ENCODE measurements around the gene IGSF9B. TPM values are rescaled to one million over a fixed set of nuclear protein-coding genes. Genes with fewer than 3 reads are reported as not detected.

IGSF9B gene
- polyA plus RNA-seq, 6 donors from 2014 or later = not detected

- H3K4me3 Mint-ChIP-seq = peak overlapping the region in 1 of 8 donors; percentile 25
Measured at GRCh38 chr11:133980665-133981064, 23.9 kb upstream of the IGSF9B start.

GRCh38 chr11:133978794-133979193, 22.0 kb upstream of the IGSF9B start:
- Mint-ChIP-seq H3K27me3 (peaks cover 14 to 49% (median 19%) of the 10 kb centered on the region in 3 donors), H3K9me3 (no peaks in the 10 kb centered on the region), H3K4me1 (no peaks in the 10 kb centered on the region), H3K27ac (no peak overlapping the region), H3K4me3 (no peak overlapping the region), H3K36me3 (no peaks in the 10 kb centered on the region)
- no peak for DNase-seq
- no peak for ATAC-seq (ENCODE audit: low read depth in 2 of 2)

More at GRCh38 chr11:133980665-133981064, 23.9 kb upstream of the IGSF9B start:
- Mint-ChIP-seq H3K27ac (no peak overlapping the region), H3K4me1 (no peaks in the 10 kb centered on the region), H3K27me3 (peaks cover 15 to 37% (median 19%) of the 10 kb centered on the region in 3 donors), H3K9me3 (no peaks in the 10 kb centered on the region), H3K36me3 (no peaks in the 10 kb centered on the region)
- no peak for ATAC-seq (ENCODE audit: low read depth in 2 of 2)
- no peak for DNase-seq

DNA sequence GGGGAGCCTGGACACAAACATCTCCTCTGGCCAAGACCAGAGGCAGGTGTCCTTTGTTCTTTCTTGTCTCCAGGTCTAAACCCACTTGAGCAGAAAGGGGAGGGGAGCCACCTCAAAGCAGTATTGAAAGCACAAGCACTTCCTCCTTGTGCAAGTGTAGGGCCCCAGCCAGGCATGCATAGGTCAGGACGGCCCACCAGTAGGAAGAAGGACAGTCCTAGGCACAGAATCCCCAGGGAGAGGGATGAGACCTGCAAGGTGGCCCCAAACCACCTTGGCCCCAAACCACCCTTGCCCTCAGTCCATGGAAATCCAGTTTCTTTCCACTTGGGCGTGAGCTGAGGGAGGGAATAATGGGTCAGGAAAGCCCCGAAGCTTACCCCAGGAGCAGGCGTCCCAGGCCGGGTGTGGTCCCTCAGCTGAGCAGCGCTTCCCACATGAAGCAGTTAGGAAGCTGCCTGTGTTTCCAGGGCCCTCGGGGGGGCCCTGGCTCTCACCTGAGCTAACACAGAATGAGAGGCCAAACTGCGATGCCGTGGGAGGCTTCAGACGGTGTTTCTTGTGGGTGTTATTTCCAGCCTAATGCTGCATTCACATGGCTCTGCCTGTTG, 20.4 kb upstream of the IGSF9B start:
- no peaks in the 10 kb centered on the region for H3K9me3 Mint-ChIP-seq
- DNase-seq (no peak), ATAC-seq (ENCODE audit: low read depth in 2 of 2) (no peak)
- no peak overlapping the region for H3K4me3 Mint-ChIP-seq
- H3K27me3 Mint-ChIP-seq = peaks cover 4 to 45% (median 23%) of the 10 kb centered on the region in 3 donors
- no peaks in the 10 kb centered on the region for H3K36me3 Mint-ChIP-seq
- no peaks in the 10 kb centered on the region for H3K4me1 Mint-ChIP-seq
- H3K27ac Mint-ChIP-seq = no peak overlapping the region

- H3K27ac Mint-ChIP-seq = no peak overlapping the region
- peaks cover 0 to 2% (median 0%) of the 10 kb centered on the region in 7 donors for H3K9me3 Mint-ChIP-seq
- peaks cover 0 to 47% (median 23%) of the 10 kb centered on the region in 3 donors for H3K27me3 Mint-ChIP-seq
- ATAC-seq (ENCODE audit: low read depth in 2 of 2) = no peak
- H3K4me3 Mint-ChIP-seq = no peak overlapping the region
- no peak for DNase-seq
- H3K4me1 Mint-ChIP-seq = no peaks in the 10 kb centered on the region
- H3K36me3 Mint-ChIP-seq = no peaks in the 10 kb centered on the region
Measured at GRCh38 chr11:133975488-133975849, 18.7 kb upstream of the IGSF9B start.

DNA sequence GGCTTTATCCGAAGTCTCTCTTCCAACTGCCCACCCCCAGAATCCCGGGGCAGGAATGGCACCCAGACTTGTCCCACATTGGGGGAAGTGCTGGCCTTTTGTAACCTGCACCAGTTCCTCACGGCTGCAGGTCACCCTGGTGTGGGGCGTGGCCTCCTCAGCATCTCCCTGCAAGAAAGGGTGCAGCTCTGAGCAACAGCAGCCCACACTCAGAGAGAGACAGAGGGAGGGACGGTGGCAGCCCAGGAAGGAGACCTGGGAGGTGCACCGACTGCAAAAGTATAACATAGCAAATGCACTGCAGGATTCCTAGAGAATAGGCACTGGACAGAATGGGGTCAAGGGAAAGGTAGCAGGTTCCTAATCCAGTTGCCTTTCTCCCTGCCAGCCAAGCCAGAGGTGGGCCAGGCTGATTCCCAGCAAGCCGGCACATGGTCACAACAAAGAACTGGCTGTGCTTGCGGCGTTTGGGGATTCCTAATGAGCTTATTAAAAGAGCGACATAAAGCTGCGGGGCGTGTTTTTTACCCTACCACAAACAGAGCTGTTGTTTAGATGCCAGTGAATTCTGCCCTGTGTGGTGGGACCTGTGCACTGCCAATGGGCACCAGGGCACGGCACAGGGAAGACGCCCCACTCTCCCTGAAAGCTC, 18.2 kb upstream of the IGSF9B start:
- H3K27ac Mint-ChIP-seq = no peak overlapping the region
- peaks cover 0 to 52% (median 23%) of the 10 kb centered on the region in 3 donors for H3K27me3 Mint-ChIP-seq
- no peaks in the 10 kb centered on the region for H3K4me1 Mint-ChIP-seq
- DNase-seq = no peak
- H3K36me3 Mint-ChIP-seq = no peaks in the 10 kb centered on the region
- H3K9me3 Mint-ChIP-seq = peaks cover 0 to 2% (median 0%) of the 10 kb centered on the region in 7 donors
- H3K4me3 Mint-ChIP-seq = no peak overlapping the region
- no peak for ATAC-seq (ENCODE audit: low read depth in 2 of 2)

DNA sequence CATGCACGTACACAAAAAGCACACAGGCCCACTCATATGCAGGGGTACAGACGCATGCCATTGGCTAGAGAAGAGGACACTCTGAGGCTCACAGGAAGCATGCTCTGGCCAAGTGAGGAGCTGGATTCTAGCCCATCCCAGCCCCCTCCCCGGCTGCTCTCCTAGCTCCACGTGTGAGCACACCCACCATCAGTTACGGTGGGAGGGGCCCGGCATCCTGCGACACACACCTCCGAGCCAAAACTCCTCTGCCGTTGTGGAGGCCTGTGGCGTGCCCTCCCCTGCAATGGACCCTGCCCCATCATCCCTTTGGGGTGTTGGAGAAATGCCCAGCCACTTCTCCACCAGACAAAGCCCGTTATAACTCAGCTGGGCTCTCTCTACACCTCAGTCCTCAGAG, 15.1 kb upstream of the IGSF9B start:
- peaks cover 0 to 4% (median 0%) of the 10 kb centered on the region in 7 donors for H3K9me3 Mint-ChIP-seq
- no peak overlapping the region for H3K27ac Mint-ChIP-seq
- H3K4me1 Mint-ChIP-seq = peaks cover 0 to 2% (median 0%) of the 10 kb centered on the region in 3 donors
- no peak overlapping the region for H3K4me3 Mint-ChIP-seq
- H3K27me3 Mint-ChIP-seq = peaks cover 9 to 55% (median 21%) of the 10 kb centered on the region in 3 donors
- ATAC-seq (ENCODE audit: low read depth in 2 of 2) (no peak), DNase-seq (no peak)
- no peaks in the 10 kb centered on the region for H3K36me3 Mint-ChIP-seq

GRCh38 chr11:133969112-133969511, 12.3 kb upstream of the IGSF9B start:
- no peak overlapping the region for H3K4me3 Mint-ChIP-seq
- H3K27me3 Mint-ChIP-seq = peaks cover 20 to 66% (median 32%) of the 10 kb centered on the region in 3 donors
- peaks cover 0 to 10% (median 3%) of the 10 kb centered on the region in 7 donors for H3K9me3 Mint-ChIP-seq
- H3K36me3 Mint-ChIP-seq = peaks cover 0 to 15% of the 10 kb centered on the region in 2 donors
- peaks cover 0 to 2% (median 0%) of the 10 kb centered on the region in 3 donors for H3K4me1 Mint-ChIP-seq
- DNase-seq = no peak
- no peak overlapping the region for H3K27ac Mint-ChIP-seq
- no peak for ATAC-seq (ENCODE audit: low read depth in 2 of 2)

DNA sequence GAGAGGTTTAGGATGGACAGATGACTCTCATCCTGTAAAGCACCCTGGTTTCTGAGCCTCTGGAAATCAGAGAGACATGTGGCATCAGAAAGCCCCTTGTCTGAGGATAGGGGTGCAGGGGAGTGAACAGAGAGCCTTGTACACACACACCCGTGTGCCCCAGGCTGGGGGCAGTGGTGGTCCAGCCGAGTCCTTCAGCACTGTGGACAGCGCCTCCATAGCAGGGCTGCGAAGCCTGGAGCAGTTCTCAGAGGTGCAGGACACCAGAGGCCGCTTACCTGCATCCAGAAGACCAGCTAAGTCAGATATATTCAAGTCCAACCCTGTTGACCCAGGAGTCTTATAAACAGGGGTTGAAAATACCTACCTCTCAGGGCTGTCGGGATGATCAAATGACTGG, 11.5 kb upstream of the IGSF9B start:
- H3K4me1 Mint-ChIP-seq = peaks cover 0 to 2% (median 0%) of the 10 kb centered on the region in 3 donors
- H3K36me3 Mint-ChIP-seq = peaks cover 0 to 15% of the 10 kb centered on the region in 2 donors
- DNase-seq = no peak
- no peak for ATAC-seq (ENCODE audit: low read depth in 2 of 2)
- H3K27ac Mint-ChIP-seq = no peak overlapping the region
- peaks cover 0 to 10% (median 3%) of the 10 kb centered on the region in 7 donors for H3K9me3 Mint-ChIP-seq
- H3K4me3 Mint-ChIP-seq = peak overlapping the region in 1 of 8 donors; percentile 38
- peaks cover 24 to 61% (median 32%) of the 10 kb centered on the region in 3 donors for H3K27me3 Mint-ChIP-seq

GRCh38 chr11:133967599-133968238, 11.0 kb upstream of the IGSF9B start:
- DNase-seq = no peak
- H3K9me3 Mint-ChIP-seq = peaks cover 0 to 10% (median 3%) of the 10 kb centered on the region in 7 donors
- H3K27me3 Mint-ChIP-seq = peaks cover 26 to 60% (median 32%) of the 10 kb centered on the region in 3 donors
- no peak overlapping the region for H3K27ac Mint-ChIP-seq
- H3K4me1 Mint-ChIP-seq = peaks cover 0 to 2% (median 0%) of the 10 kb centered on the region in 3 donors
- no peak for ATAC-seq (ENCODE audit: low read depth in 2 of 2)
- peaks cover 0 to 15% of the 10 kb centered on the region in 2 donors for H3K36me3 Mint-ChIP-seq
- peak overlapping the region in 1 of 8 donors; percentile 49 for H3K4me3 Mint-ChIP-seq

DNA sequence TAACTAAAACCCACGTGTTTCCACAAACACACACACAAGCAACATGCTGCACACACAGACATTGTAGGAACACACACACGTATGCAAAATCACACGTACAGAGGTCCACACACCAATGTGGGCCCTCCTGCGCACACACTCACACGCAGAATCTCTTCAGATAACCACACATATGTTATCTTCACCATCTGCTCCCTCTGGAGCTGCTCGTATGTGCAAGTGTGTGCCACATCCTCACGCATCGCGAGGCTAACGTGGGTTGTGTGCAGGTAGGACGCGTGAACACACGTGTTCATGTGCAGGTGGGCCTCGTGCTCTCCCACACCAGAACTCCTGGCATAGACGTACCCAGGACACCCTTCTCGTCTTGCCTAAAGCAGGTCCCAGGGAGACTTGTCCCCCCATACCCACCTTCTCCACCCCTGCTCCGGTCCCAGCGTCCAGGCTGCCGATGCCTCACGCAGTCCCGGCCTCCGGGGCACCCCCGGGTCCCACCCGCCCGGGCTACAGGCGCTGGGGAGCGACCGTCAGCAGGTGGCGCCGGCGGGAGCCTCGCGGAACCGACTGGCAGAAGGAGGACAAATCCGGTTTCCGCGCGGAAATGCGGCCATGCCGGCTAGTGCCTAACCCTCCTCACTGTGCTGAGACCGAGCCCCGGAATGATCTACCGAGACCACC, 10.3 kb upstream of the IGSF9B start:
- H3K27me3 Mint-ChIP-seq = peaks cover 24 to 60% (median 37%) of the 10 kb centered on the region in 3 donors
- ATAC-seq (ENCODE audit: low read depth in 2 of 2) = no peak
- no peak for DNase-seq

GRCh38 chr11:133966172-133966651, 9.4 kb upstream of the IGSF9B start:
- Mint-ChIP-seq H3K27ac (no peak overlapping the region), H3K4me3 (no peak overlapping the region), H3K27me3 (peaks cover 24 to 55% (median 37%) of the 10 kb centered on the region in 3 donors), H3K4me1 (peaks cover 0 to 2% (median 0%) of the 10 kb centered on the region in 3 donors), H3K36me3 (peaks cover 0 to 15% of the 10 kb centered on the region in 2 donors), H3K9me3 (peaks cover 0 to 10% (median 3%) of the 10 kb centered on the region in 7 donors)
- ATAC-seq (ENCODE audit: low read depth in 2 of 2) (no peak), DNase-seq (no peak)

More for the DNA sequence above, 10.3 kb upstream of the IGSF9B start:
- H3K27ac Mint-ChIP-seq = no peak overlapping the region
- peaks cover 0 to 10% (median 3%) of the 10 kb centered on the region in 7 donors for H3K9me3 Mint-ChIP-seq
- peak overlapping the region in 1 of 8 donors; percentile 49 for H3K4me3 Mint-ChIP-seq
- peaks cover 0 to 15% of the 10 kb centered on the region in 2 donors for H3K36me3 Mint-ChIP-seq
- peaks cover 0 to 2% (median 0%) of the 10 kb centered on the region in 3 donors for H3K4me1 Mint-ChIP-seq

- H3K9me3 Mint-ChIP-seq = peaks cover 0 to 10% (median 3%) of the 10 kb centered on the region in 7 donors
- peaks cover 24 to 44% (median 44%) of the 10 kb centered on the region in 3 donors for H3K27me3 Mint-ChIP-seq
- DNase-seq (no peak), ATAC-seq (ENCODE audit: low read depth in 2 of 2) (no peak)
- H3K27ac Mint-ChIP-seq = peak overlapping the region in 1 of 6 donors; percentile 1
- H3K4me3 Mint-ChIP-seq = no peak overlapping the region
- peaks cover 0 to 2% (median 0%) of the 10 kb centered on the region in 3 donors for H3K4me1 Mint-ChIP-seq
- H3K36me3 Mint-ChIP-seq = peaks cover 0 to 15% of the 10 kb centered on the region in 2 donors
Measured at GRCh38 chr11:133965031-133965601, 8.3 kb upstream of the IGSF9B start.
